CD4-positive, alpha-beta T cell treated with Interleukin-17A for 1 hour (primary cell): Measurements from ENCODE around the gene TOP2B.

Experiments
- DNase-seq: peaks from one replicate; pipeline ENCODE4 v3.0.0-alpha.2; 2020

Gene TOP2B

GRCh38 chr3:25554376-25554775 lies 110.3 kb downstream of the TOP2B start:
- DNase-seq = no peak

GRCh38 chr3:25552251-25552650 lies 112.5 kb downstream of the TOP2B start:
- DNase-seq = no peak

DNA sequence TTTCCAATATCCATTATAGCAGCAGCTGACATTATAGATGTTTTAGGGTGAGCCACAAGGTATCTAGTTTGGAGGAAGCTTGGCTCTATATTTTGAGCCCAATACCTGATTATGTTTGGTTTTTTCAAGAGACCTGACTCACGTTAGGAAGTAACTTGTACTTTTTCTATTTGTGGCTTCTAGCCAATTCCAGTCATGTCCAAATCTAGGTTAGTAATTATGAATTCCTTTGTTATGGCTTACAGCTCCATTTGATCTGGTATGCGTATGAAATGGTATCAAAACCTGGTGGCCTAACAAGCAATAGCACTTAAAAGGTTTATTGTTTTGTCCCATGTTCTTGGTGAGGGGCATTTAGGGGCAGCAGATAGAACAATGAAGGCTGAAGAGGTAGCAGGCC lies 115.9 kb downstream of the TOP2B start:
- no peak for DNase-seq

- DNase-seq = no peak
Observed at GRCh38 chr3:25547943-25548674, 116.6 kb downstream of the TOP2B start.
